H54 (cell line): ENCODE measurements around the gene TNS1.

ENCODE experiments used
- DNase-seq: peaks from one replicate; pipeline ENCODE4 v3.0.0; 2011; ENCODE audit warnings: low spot score, mixed read lengths; ENCODE audit not compliant: insufficient read length
- FAIRE-seq: peaks from 3 replicates; lab custom pipeline; 2011; peaks lifted over from hg19 to GRCh38; lab: Jason Lieb, UNC
- POLR2A ChIP-seq: IDR thresholded peaks from 2 replicates; pipeline ENCODE4 v1.6.1; 2011; ENCODE audit warnings: low read depth, mild to moderate bottlenecking, low read length

TNS1 gene

GRCh38 chr2:217834744-217835513, 167.9 kb downstream of the TNS1 start:
- FAIRE-seq (no peak), DNase-seq (no peak)
- no peak for TF ChIP-seq POLR2A

GRCh38 chr2:217834057-217834620, 168.7 kb downstream of the TNS1 start:
- no peak for TF ChIP-seq POLR2A
- no peak for FAIRE-seq
- DNase-seq = no peak

GRCh38 chr2:217833439-217833838, 169.4 kb downstream of the TNS1 start:
- no peak for FAIRE-seq
- TF ChIP-seq POLR2A = no peak
- no peak for DNase-seq

GRCh38 chr2:217832987-217833386, 169.8 kb downstream of the TNS1 start:
- TF ChIP-seq POLR2A = no peak
- no peak for DNase-seq
- no peak for FAIRE-seq

DNA sequence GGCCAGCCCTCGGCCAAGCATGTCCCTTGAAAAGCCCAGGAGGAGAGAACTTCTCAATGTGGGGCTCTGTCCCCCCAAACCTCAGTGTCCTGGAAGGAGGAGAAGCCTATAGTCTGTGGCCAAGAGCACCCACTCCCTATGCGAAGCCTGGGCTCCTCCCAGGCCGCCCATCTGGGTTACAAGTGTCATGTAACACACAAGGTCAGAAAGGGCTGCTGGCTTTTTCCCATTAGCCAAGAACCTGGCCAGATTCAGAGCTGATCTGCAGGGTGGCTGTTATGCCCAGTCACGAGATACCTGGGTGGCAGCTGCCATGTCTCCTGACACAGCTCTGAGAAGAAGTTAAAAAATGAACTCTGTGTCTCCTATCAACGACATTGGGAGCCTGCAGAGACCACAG, 170.7 kb downstream of the TNS1 start:
- no peak for TF ChIP-seq POLR2A
- no peak for DNase-seq
- no peak for FAIRE-seq

GRCh38 chr2:217831306-217831705, 171.5 kb downstream of the TNS1 start:
- no peak for TF ChIP-seq POLR2A
- FAIRE-seq = no peak
- DNase-seq = no peak

GRCh38 chr2:217830807-217831206, 172.0 kb downstream of the TNS1 start:
- no peak for DNase-seq
- no peak for FAIRE-seq
- no peak for TF ChIP-seq POLR2A

GRCh38 chr2:217830061-217830460, 172.7 kb downstream of the TNS1 start:
- DNase-seq (no peak), FAIRE-seq (no peak)

GRCh38 chr2:217829420-217829819, 173.4 kb downstream of the TNS1 start:
- TF ChIP-seq POLR2A = no peak
- no peak for FAIRE-seq

More at GRCh38 chr2:217830061-217830460, 172.7 kb downstream of the TNS1 start:
- TF ChIP-seq POLR2A = no peak

DNA sequence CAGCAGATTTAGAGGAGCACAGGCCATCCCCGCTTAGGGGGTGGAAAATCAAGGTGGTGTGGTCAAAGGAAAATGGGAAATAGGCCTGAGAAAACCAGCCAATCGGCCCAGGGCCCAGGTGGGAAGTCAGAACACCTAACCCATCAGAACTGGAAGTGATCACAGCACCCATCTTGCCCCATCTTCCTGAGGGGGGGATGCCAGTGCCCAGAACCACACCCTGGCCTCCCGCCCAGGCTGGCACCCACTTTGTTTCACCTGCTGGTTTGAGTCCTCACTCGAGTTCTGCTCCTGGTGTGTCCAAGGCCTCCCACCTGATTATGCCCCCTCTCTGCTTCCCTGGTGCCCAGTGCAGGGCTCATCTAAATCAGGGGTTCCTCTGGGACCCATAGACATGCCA, 174.5 kb downstream of the TNS1 start:
- DNase-seq = no peak
- no peak for FAIRE-seq
- no peak for TF ChIP-seq POLR2A

More at GRCh38 chr2:217829420-217829819, 173.4 kb downstream of the TNS1 start:
- DNase-seq = no peak

DNA sequence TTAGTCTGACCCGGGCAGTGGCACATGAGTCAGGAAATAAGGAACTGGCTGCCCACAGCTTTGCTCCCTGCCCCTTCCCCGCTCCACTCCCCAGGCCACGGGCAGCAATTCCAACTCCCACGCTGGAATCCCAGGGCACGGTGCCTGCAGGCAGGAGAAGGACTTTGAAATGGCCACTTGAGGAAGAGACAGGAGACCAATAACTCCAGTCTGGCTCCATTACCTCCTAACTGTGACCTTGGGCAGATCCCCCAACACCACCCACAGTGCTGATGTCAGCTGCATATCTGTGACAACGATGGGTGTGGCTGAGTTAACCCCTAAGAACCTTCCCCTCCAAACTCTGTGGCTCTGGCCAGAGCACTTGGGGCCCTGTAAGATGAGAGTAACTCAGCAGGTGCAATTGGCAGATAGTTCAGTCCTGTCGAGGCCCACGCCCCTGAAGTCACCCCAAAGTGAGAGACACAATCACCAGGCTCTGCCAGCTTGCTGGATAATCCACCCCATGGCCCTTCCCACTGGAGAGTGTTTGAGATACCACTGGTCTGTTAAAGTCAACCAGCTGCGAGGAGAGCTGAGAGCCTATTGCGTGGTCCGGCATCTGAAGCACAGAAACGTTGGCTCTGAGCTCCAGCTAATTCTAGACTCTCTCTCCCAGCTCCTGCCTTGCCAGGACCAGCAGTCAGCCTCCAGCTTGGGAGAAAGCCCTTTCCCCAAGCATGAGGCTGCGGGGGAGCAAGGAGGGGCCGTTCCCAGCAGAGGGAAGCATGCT, 175.2 kb downstream of the TNS1 start:
- no peak for FAIRE-seq
- DNase-seq = no peak
- no peak for TF ChIP-seq POLR2A

- FAIRE-seq (no peak), DNase-seq (no peak)
- no peak for TF ChIP-seq POLR2A
Observed at GRCh38 chr2:217826991-217827390, 175.8 kb downstream of the TNS1 start.

GRCh38 chr2:217826520-217826919, 176.3 kb downstream of the TNS1 start:
- DNase-seq (no peak), FAIRE-seq (no peak)
- TF ChIP-seq POLR2A = no peak
